GM21723 (cell line): ENCODE results near the gene DDX51.

Source experiments
- ATAC-seq: cut with Tn5 transposase; IDR thresholded peaks from one replicate; pipeline ENCODE4 v1.9.1; 2021; ENCODE audit warnings: mild to moderate bottlenecking, moderate library complexity; ENCODE audit not compliant: unreplicated experiment

DDX51 gene

DNA sequence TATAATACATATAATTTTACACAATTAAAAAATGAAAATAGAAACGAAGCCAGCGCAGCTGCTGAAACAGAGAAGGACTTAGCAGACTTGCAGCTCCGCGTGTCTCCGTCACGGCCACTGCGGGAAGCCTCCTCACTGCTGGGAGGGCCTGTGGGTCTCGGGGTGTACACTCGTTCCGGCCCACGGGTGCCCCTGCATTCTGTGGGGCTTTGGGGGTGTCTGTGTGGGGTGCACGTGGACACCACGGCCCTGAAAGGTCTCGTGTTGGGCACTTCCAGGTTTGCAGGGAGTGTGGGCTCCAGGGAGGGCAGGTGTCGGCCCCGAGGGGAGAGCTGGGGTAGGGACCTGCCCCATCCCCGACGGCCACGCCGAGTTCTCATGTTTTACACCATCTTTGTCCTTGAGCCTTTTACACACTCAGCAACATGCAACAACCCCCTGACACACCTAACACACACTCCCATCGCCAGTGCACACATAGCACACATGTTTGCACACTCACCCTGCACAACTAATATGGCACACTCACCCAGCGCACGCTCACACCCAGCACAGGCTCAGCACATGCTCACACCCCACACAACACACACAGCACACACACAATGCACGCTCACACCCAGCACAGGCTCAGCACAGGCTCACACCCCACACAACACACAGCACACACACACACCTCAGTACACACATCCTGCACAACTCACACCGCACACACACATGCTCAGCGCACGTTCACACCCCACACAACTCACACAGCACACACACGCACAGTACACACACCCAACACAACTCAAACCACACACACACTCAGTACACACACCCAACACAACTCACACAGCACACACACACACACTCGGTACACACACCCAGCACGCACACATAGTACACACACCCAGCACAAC is 36.8 kb upstream of the DDX51 start:
- no peak for ATAC-seq

GRCh38 chr12:132179431-132180362 is 35.6 kb upstream of the DDX51 start:
- no peak for ATAC-seq

GRCh38 chr12:132178801-132179401 is 34.8 kb upstream of the DDX51 start:
- no peak for ATAC-seq

DNA sequence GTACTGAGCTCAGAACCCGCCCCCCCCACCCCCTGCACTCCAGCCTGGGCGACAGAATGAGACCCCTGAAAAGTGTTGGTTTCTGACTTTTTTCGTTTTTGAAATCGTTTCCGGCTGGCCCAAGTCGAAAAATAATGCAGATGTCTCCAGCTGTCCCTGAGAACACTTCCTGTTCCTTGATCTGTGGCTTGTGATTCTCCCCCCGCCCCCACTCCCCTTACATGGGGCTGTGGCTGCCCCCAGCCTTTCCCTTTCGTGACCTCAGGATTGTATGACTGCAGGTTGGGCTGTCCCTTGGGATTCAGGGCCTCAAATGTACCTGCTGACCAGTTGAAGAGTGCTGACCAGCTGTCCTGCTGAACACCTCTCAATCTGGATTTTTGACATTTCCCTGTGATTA is 34.2 kb upstream of the DDX51 start:
- ATAC-seq: no peak

DNA sequence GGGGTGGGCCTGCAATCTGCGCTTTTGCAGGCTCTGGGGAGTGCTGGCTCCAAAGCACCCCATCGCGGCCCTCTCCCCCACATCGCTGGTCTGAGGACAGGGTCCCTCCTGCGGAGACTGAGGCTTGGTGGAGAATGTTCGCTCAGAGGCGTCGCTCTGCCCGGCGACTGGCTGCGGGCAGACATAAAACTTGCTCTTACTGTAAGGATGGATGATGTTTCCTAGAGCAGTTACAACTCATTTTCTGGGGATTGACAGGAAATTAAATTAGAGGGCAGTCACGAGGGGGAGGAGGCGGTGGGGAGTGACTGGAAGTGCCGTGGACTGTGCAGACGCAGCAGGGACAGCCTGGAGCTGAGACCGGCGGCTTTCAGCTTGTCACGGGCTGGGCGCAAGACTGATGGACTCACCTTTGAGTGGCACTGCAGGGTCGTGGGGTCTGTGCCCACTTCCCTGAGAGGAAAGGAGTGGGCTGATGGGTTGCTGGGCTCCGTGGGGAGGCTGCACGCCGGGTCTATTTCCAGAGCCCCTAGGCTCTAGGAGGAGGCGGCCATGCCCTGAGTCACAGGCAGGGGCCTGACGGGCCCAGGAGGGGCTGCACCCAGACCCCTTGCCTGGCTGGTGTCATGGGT is 32.9 kb upstream of the DDX51 start:
- no peak for ATAC-seq

- no peak for ATAC-seq
Observed at GRCh38 chr12:132176385-132176919, 32.3 kb upstream of the DDX51 start.

GRCh38 chr12:132175496-132176384 is 31.6 kb upstream of the DDX51 start:
- ATAC-seq: no peak

DNA sequence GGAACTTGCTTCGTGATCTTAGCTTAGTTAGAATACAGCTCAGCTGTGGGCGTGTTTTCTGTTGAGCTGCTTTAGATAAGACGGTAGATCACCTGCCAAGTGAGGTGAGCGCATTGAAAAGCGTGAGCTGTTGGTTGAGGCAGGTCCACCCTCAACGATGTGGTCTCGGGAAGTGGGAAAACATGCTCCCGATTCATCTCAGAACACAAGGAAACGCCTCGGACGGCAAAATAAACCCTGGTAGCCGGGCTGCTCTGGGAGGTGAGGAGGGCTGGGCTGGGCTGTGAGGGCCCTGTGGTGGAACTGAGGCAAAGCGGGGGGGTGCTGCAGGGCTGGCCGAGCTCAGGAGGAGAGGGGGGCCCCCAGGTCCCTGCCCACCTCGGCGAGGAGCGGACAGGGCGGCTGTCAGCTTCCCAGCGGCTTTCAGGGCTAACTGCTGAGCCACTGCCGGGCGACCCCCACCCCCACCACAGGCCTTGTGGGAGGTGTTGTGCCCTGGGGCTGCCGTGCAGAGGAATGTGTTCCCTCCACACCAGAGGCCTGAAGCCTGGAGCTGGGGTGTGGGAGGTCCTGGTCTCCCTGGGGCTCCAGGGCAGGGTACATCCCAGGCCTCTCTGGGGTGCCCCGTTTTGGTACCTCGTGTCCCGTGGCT is 30.8 kb upstream of the DDX51 start:
- ATAC-seq: no peak

- no peak for ATAC-seq
Observed at GRCh38 chr12:132174015-132174838, 30.1 kb upstream of the DDX51 start.

- ATAC-seq: no peak
Observed at GRCh38 chr12:132173135-132174014, 29.3 kb upstream of the DDX51 start.

DNA sequence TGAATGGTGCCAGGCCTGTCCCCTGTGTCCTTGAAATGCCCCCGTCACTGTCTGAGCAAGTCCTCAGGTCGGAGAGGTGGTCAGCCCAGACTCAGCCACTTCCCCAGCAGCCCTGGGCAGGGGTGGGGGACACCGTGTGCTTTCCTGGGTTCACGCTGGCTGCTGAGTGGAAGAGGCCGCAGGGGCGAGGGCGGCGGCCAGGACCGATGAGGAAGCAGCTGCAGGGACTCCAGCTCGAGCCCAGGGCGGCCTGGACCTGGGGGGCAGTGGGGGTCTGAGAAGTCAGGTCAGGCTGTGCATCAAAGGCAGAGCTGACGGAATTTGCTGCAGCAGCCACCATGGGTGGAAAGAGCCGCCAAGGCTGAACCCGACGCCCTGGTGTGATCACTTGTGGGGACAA is 28.5 kb upstream of the DDX51 start:
- ATAC-seq: no peak

GRCh38 chr12:132171968-132172521 is 27.9 kb upstream of the DDX51 start:
- no peak for ATAC-seq

- no peak for ATAC-seq
Observed at GRCh38 chr12:132171293-132171967, 27.3 kb upstream of the DDX51 start.

DNA sequence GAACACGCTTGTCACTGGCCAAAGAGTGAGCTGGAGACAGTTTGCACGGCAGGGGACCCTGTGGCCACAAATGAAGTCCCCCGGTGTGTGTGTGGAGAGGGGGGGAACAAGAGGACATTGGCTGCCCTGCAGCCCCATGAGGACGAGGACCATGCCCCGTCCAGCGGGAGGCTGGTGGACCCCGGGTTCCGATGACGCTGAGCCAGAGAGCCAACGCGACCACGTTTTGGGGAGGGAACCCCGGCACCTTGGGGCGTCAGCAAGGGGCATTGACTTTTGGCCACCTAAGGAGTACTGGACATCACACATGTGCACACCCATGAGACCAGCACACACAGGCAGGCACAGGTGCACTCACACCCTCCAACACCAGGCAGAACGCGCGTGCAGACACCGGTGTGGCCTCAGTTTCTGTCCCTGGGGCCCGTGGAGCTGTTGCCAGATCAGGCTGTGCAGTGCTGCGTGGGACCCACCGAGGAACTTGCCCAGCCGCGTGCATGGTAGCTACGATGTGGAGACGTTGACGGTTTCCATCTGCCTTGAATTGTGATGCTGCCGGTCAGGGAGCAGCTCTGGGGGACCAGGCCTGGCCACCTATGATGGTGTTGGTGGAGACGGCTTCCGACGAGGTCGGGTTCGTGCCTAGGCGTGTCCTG is 26.6 kb upstream of the DDX51 start:
- ATAC-seq: no peak

- no peak for ATAC-seq
Observed at GRCh38 chr12:132170094-132170636, 26.0 kb upstream of the DDX51 start.

GRCh38 chr12:132169376-132169775 is 25.3 kb upstream of the DDX51 start:
- no peak for ATAC-seq
